Caco-2 (cell line): ENCODE data around the gene CYP4F8. TPM values are rescaled to one million over a fixed set of nuclear protein-coding genes. Genes with fewer than 3 reads are reported as not detected.

Experiments
- BruUV-seq: library from RNA; stranded (reverse); fragments of 400-500 nt; replicated peaks from 2 replicates; lab custom pipeline; 2021; lab: Mats Ljungman, UMichigan
- CTCF ChIA-PET: fragments of 300-600 bp; sonication (Branson Sonifier 250); formaldehyde crosslinking; loops from one replicate; lab custom pipeline; 2022; ENCODE audit warnings: antibody characterized with exemption; lab: Charles Lee
- POLR2A ChIA-PET: fragments of 300-600 bp; sonication (Branson Sonifier 250); formaldehyde crosslinking; loops from one replicate; lab custom pipeline; 2022; ENCODE audit warnings: antibody characterized with exemption; lab: Charles Lee
- DNase-seq, 2 experiments: peaks; one replicate each; pipeline versions ENCODE4 v3.0.0 to v3.0.0-alpha.2; 2020 to 2022
- H3K27me3 ChIP-seq: replicated peaks from 2 replicates; pipeline ENCODE4 v1.6.0; 2011; ENCODE audit warnings: low read length; ENCODE audit not compliant: control insufficient read depth, insufficient read depth
- H3K36me3 ChIP-seq: 2 replicates; pipeline ENCODE4 v1.5.1; 2011; ENCODE audit warnings: low read length; ENCODE audit not compliant: control insufficient read depth, insufficient read depth
- H3K4me1 ChIP-seq: fragments of 250-450 bp; sonication (Bioruptor Pico); 2 replicates; pipeline ENCODE4 v1.5.1; 2020; ENCODE audit warnings: mild to moderate bottlenecking
- H3K4me3 ChIP-seq: 2 replicates; pipeline ENCODE4 v1.5.1; 2011; ENCODE audit warnings: low read depth, mild to moderate bottlenecking, control low read depth, low read length
- H3K9me3 ChIP-seq: fragments of 250-450 bp; sonication (Bioruptor Pico); 2 replicates; pipeline ENCODE4 v1.5.1; 2020; ENCODE audit warnings: mild to moderate bottlenecking, moderate library complexity
- H3K27ac Mint-ChIP-seq: one replicate; pipeline ENCODE4 v1.8.0; 2022; ENCODE audit warnings: mixed read lengths; ENCODE audit not compliant: unreplicated experiment
- H3K27me3 Mint-ChIP-seq: one replicate; pipeline ENCODE4 v1.8.0; 2022; ENCODE audit warnings: mixed read lengths; ENCODE audit not compliant: insufficient read depth, unreplicated experiment
- H3K36me3 Mint-ChIP-seq: one replicate; pipeline ENCODE4 v1.8.0; 2022; ENCODE audit warnings: mild to moderate bottlenecking, mixed read lengths; ENCODE audit not compliant: insufficient read depth, unreplicated experiment
- H3K4me1 Mint-ChIP-seq: one replicate; pipeline ENCODE4 v1.8.0; 2022; ENCODE audit warnings: low read depth, mixed read lengths; ENCODE audit not compliant: unreplicated experiment
- H3K4me3 Mint-ChIP-seq: one replicate; pipeline ENCODE4 v1.8.0; 2022; ENCODE audit warnings: mild to moderate bottlenecking, moderate library complexity, mixed read lengths; ENCODE audit not compliant: unreplicated experiment
- H3K9me3 Mint-ChIP-seq: one replicate; pipeline ENCODE4 v1.8.0; 2022; ENCODE audit warnings: mixed read lengths; ENCODE audit not compliant: unreplicated experiment
- intact Hi-C: fragments of 100-400 bp; cut with micrococcal nuclease; formaldehyde crosslinking; loops from one replicate; pipeline ENCODE4 v1.10.0; 2022; ENCODE audit not compliant: unreplicated experiment
- total RNA-seq: library from RNA; stranded (reverse); gene quantifications from 2 replicates; pipeline ENCODE4 v1.2.3, GENCODE V29; 2022
- TF ChIP-seq, protein P1 (sequence below), 2 experiments: fragments of 200-600 bp in 1 of 2; IDR thresholded peaks; 1 replicate in 1 of 2; 2 replicates in 1 of 2; pipeline versions ENCODE4 v1.5.1 to v1.8.0; 2011 to 2022; ENCODE audit warnings: antibody characterized with exemption in 1 of 2, control low read depth in 1 of 2, inconsistent platforms in 1 of 2, low read depth in 1 of 2, low read length in 1 of 2, mild to moderate bottlenecking in 1 of 2, moderate library complexity in 1 of 2; ENCODE audit not compliant: insufficient read depth in 1 of 2, severe bottlenecking in 1 of 2, unreplicated experiment in 1 of 2

CYP4F8 gene
- total RNA-seq, 1 experiment from 2014 or later = not detected

DNA sequence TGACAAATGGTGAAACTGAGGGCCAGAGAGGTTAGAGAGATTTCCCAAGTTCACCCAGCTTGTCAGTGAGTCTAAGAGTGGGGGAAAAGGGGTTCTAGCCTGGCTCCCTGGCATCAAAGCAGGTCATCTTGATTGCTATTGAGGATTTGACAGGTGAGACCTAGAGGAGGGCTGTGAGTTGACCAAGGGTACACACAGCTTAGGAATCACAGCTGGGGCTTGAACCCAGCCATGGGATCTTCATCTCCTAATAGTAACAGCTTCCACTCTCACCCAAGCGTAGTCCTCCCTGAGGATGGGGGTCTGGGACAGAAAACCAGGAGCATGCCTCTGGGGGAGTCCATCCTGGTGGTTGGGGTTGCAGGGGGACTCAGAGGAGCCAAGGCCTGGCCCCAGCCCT, 6.8 kb downstream of the CYP4F8 start:
- Histone ChIP-seq H3K27me3 (no peaks in the 10 kb centered on the region; the same call in 1 of the 2 replicates), H3K36me3 (no peaks in the 10 kb centered on the region), H3K9me3 (no peaks in the 10 kb centered on the region), H3K4me1 (no peaks in the 10 kb centered on the region), H3K4me3 (no peak overlapping the region)
- no peaks in the 10 kb centered on the region for H3K4me1 Mint-ChIP-seq
- H3K27ac Mint-ChIP-seq = no peak overlapping the region
- CTCF ChIA-PET = no interaction called here
- TF ChIP-seq, protein P1, sequence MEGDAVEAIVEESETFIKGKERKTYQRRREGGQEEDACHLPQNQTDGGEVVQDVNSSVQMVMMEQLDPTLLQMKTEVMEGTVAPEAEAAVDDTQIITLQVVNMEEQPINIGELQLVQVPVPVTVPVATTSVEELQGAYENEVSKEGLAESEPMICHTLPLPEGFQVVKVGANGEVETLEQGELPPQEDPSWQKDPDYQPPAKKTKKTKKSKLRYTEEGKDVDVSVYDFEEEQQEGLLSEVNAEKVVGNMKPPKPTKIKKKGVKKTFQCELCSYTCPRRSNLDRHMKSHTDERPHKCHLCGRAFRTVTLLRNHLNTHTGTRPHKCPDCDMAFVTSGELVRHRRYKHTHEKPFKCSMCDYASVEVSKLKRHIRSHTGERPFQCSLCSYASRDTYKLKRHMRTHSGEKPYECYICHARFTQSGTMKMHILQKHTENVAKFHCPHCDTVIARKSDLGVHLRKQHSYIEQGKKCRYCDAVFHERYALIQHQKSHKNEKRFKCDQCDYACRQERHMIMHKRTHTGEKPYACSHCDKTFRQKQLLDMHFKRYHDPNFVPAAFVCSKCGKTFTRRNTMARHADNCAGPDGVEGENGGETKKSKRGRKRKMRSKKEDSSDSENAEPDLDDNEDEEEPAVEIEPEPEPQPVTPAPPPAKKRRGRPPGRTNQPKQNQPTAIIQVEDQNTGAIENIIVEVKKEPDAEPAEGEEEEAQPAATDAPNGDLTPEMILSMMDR (IDR thresholded peaks at IDR 0.05; ENCODE audit: insufficient read depth in 1 of 2, low read depth in 1 of 2, low read length in 1 of 2, severe bottlenecking in 1 of 2, unreplicated experiment in 1 of 2) = no peak
- intact Hi-C loops = loop anchor here (10.0 kb wide), 1 partner anchor 403 kb away; no protein-coding TSS in a partner anchor
- BruUV-seq = no TSS peak
- no peaks in the 10 kb centered on the region for H3K36me3 Mint-ChIP-seq
- H3K4me3 Mint-ChIP-seq = no peak overlapping the region
- peaks cover 10% of the 10 kb centered on the region for H3K27me3 Mint-ChIP-seq
- POLR2A ChIA-PET = no interaction called here
- peaks cover 10% of the 10 kb centered on the region for H3K9me3 Mint-ChIP-seq
- no peak for DNase-seq

DNA sequence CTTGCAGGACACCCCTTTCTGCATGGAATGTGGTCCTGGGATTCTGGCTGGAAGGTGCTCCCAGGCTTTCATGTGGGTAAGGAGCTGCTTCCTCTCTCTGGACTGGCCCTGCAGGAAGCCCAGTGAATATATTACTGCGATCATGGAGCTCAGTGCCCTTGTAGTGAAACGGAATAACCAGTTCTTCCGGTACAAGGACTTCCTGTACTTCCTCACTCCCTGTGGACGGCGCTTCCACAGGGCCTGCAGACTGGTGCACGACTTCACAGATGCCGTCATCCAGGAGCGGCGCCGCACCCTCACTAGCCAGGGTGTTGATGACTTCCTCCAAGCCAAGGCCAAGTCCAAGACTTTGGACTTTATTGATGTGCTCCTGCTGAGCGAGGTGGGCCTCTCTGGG, 8.0 kb downstream of the CYP4F8 start:
- intact Hi-C loops = loop anchor here (10.0 kb wide), 1 partner anchor 402 kb away; no protein-coding TSS in a partner anchor
- Mint-ChIP-seq H3K4me1 (no peaks in the 10 kb centered on the region), H3K27me3 (peaks cover 9% of the 10 kb centered on the region), H3K27ac (no peak overlapping the region), H3K4me3 (no peak overlapping the region), H3K36me3 (no peaks in the 10 kb centered on the region), H3K9me3 (peaks cover 10% of the 10 kb centered on the region)
- no peak overlapping the region for H3K4me3 ChIP-seq
- ChIA-PET POLR2A (no interaction called here), CTCF (no interaction called here)
- no TSS peak for BruUV-seq
- DNase-seq = no peak
- TF ChIP-seq, protein P1 (IDR thresholded peaks at IDR 0.05; ENCODE audit: insufficient read depth in 1 of 2, low read depth in 1 of 2, low read length in 1 of 2, severe bottlenecking in 1 of 2, unreplicated experiment in 1 of 2) = no peak
- no peaks in the 10 kb centered on the region for H3K4me1 ChIP-seq
- H3K36me3 ChIP-seq = no peaks in the 10 kb centered on the region
- no peaks in the 10 kb centered on the region; the same call in 1 of the 2 replicates for H3K27me3 ChIP-seq
- no peaks in the 10 kb centered on the region for H3K9me3 ChIP-seq

DNA sequence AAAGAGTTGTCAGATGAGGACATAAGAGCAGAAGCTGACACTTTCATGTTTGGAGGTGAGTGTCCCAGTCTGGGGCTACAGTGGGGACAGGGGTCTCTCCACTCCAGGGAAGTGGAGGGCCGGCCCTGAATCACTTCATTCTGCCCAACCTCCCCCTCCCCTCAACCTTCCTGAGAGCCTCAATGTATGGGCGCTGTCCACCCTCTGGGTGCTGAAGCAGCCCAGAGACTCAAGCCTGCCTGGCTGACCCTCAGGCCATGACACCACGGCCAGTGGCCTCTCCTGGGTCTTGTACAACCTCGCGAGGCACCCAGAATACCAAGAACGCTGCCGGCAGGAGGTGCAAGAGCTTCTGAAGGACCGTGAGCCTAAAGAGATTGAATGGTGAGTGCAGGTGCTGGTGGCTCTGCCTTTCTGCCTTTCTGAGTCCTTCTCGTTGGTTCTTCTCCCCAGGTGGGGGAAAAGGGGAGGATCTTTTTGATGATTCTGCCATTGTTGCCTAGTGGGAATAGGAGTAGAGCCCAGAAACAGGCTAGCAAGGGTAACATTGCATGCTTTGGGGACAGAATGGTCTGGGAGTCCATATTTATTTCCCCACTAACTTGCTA, 8.8 kb downstream of the CYP4F8 start:
- H3K9me3 ChIP-seq = no peaks in the 10 kb centered on the region
- no peak overlapping the region for H3K4me3 Mint-ChIP-seq
- H3K4me3 ChIP-seq = no peak overlapping the region
- H3K36me3 ChIP-seq = no peaks in the 10 kb centered on the region
- no peaks in the 10 kb centered on the region for H3K36me3 Mint-ChIP-seq
- H3K27me3 ChIP-seq = no peaks in the 10 kb centered on the region
- intact Hi-C loops = loop anchor here (10.0 kb wide), 1 partner anchor 401 kb away; no protein-coding TSS in a partner anchor
- no peak overlapping the region for H3K27ac Mint-ChIP-seq
- DNase-seq = peak in 1 of 2 experiments; percentile 68
- no peaks in the 10 kb centered on the region for H3K4me1 ChIP-seq
- H3K4me1 Mint-ChIP-seq = no peaks in the 10 kb centered on the region
- POLR2A ChIA-PET = no interaction called here
- CTCF ChIA-PET = no interaction called here
- peaks cover 7% of the 10 kb centered on the region for H3K27me3 Mint-ChIP-seq
- TF ChIP-seq, protein P1 (IDR thresholded peaks at IDR 0.05; ENCODE audit: insufficient read depth in 1 of 2, low read depth in 1 of 2, low read length in 1 of 2, severe bottlenecking in 1 of 2, unreplicated experiment in 1 of 2) = no peak
- BruUV-seq = no TSS peak
- H3K9me3 Mint-ChIP-seq = peaks cover 10% of the 10 kb centered on the region
